Liver (tissue), 9 donors: Measurements from ENCODE around the gene PMM2. TPM values are rescaled to one million over a fixed set of nuclear protein-coding genes. Genes with fewer than 3 reads are reported as not detected.
"Not testable (repeated sequence)": the region's sequence is repeated elsewhere in the genome, so short reads cannot be mapped to it uniquely, and the experiment has no call there.

ENCODE experiments used
- DNase-seq: peaks from one replicate; pipeline ENCODE4 v3.0.0-alpha.2; 2017; ENCODE audit warnings: low spot score
- H3K27ac ChIP-seq, 2 donors: one replicate each; pipeline ENCODE4 v1.7.0; 2013; ENCODE audit warnings: inconsistent platforms in 2 of 2, low read length in 2 of 2, control low read depth in 1 of 2, low read depth in 1 of 2, mild to moderate bottlenecking in 1 of 2
- H3K27me3 ChIP-seq, 4 donors: one replicate each; pipeline versions ENCODE4 v1.6.1 to v1.7.0; 2013; ENCODE audit warnings: low read length in 3 of 4, inconsistent platforms in 1 of 4, mild to moderate bottlenecking in 1 of 4, moderate library complexity in 1 of 4; ENCODE audit not compliant: control insufficient read depth in 4 of 4, insufficient read depth in 4 of 4
- H3K36me3 ChIP-seq, 4 donors: one replicate each; pipeline versions ENCODE4 v1.6.1 to v1.7.0; 2013; ENCODE audit warnings: low read length in 3 of 4, mild to moderate bottlenecking in 3 of 4, low read depth in 1 of 4, moderate library complexity in 1 of 4; ENCODE audit not compliant: control insufficient read depth in 4 of 4, insufficient read depth in 3 of 4
- H3K4me1 ChIP-seq, 4 donors: one replicate each; pipeline versions ENCODE4 v1.6.1 to v1.7.0; 2013; ENCODE audit warnings: low read length in 3 of 4, mild to moderate bottlenecking in 3 of 4, moderate library complexity in 1 of 4; ENCODE audit not compliant: control insufficient read depth in 4 of 4, insufficient read depth in 4 of 4
- H3K4me3 ChIP-seq, 3 donors: one replicate each; pipeline versions ENCODE4 v1.6.1 to v1.7.0; 2013; ENCODE audit warnings: low read length in 3 of 3, control low read depth in 1 of 3, low read depth in 1 of 3, mild to moderate bottlenecking in 1 of 3
- H3K9ac ChIP-seq, 2 donors: one replicate each; pipeline ENCODE4 v1.7.0; 2013; ENCODE audit warnings: low read length in 2 of 2, mild to moderate bottlenecking in 2 of 2, moderate library complexity in 2 of 2, control low read depth in 1 of 2, low read depth in 1 of 2
- H3K9me3 ChIP-seq, 4 donors: one replicate each; pipeline versions ENCODE4 v1.6.1 to v1.7.0; 2013; ENCODE audit warnings: low read length in 3 of 4; ENCODE audit not compliant: control insufficient read depth in 4 of 4
- ATF3 ChIP-seq: IDR thresholded peaks from 2 replicates; pipeline ENCODE4 v1.6.1; 2016; ENCODE audit warnings: antibody characterized with exemption
- CTCF ChIP-seq: fragments of 150-350 bp; IDR thresholded peaks from 2 replicates; pipeline ENCODE4 v1.5.1; 2017; ENCODE audit warnings: improper control_type of control experiment, low read depth, low read length; ENCODE audit not compliant: missing input control
- EGR1 ChIP-seq, 2 donors: IDR thresholded peaks; 2 replicates each; pipeline ENCODE4 v1.6.1; 2016 to 2018; ENCODE audit warnings: antibody characterized with exemption in 2 of 2, low read depth in 2 of 2
- FOXA1 ChIP-seq: IDR thresholded peaks from 2 replicates; pipeline ENCODE4 v1.6.1; 2016; ENCODE audit warnings: antibody characterized with exemption
- FOXA2 ChIP-seq: IDR thresholded peaks from 2 replicates; pipeline ENCODE4 v1.6.1; 2016; ENCODE audit warnings: antibody characterized with exemption
- GABPA ChIP-seq, 2 donors: IDR thresholded peaks in 1 of 2; conservative IDR thresholded peaks in 1 of 2; 2 replicates each; pipeline ENCODE4 v1.6.1; 2016; ENCODE audit warnings: antibody characterized with exemption in 2 of 2, mild to moderate bottlenecking in 1 of 2, moderate library complexity in 1 of 2
- HNF4A ChIP-seq, 2 donors: conservative IDR thresholded peaks; 2 replicates each; pipeline ENCODE4 v1.6.1; 2016; ENCODE audit warnings: antibody characterized with exemption in 2 of 2, mild to moderate bottlenecking in 2 of 2
- HNF4G ChIP-seq: IDR thresholded peaks from 2 replicates; pipeline ENCODE4 v1.6.1; 2016; ENCODE audit warnings: antibody characterized with exemption
- JUND ChIP-seq, 2 donors: IDR thresholded peaks; 2 replicates each; pipeline ENCODE4 v1.6.1; 2016; ENCODE audit warnings: antibody characterized with exemption in 2 of 2
- NR2F2 ChIP-seq: IDR thresholded peaks from 2 replicates; pipeline ENCODE4 v1.6.1; 2016; ENCODE audit warnings: antibody characterized with exemption
- RAD21 ChIP-seq, 2 donors: IDR thresholded peaks; 2 replicates each; pipeline ENCODE4 v1.6.1; 2016; ENCODE audit warnings: antibody characterized with exemption in 2 of 2, mild to moderate bottlenecking in 2 of 2
- REST ChIP-seq: IDR thresholded peaks from 2 replicates; pipeline ENCODE4 v1.6.1; 2016; ENCODE audit warnings: antibody characterized with exemption, mild to moderate bottlenecking
- RXRA ChIP-seq, 2 donors: IDR thresholded peaks; 2 replicates each; pipeline ENCODE4 v1.6.1; 2017 to 2018; ENCODE audit warnings: antibody characterized with exemption in 2 of 2, mild to moderate bottlenecking in 1 of 2
- SP1 ChIP-seq: IDR thresholded peaks from 2 replicates; pipeline ENCODE4 v1.6.1; 2018; ENCODE audit warnings: antibody characterized with exemption, mild to moderate bottlenecking
- TAF1 ChIP-seq: conservative IDR thresholded peaks from 2 replicates; pipeline ENCODE4 v1.6.1; 2016; ENCODE audit warnings: antibody characterized with exemption, mild to moderate bottlenecking
- YY1 ChIP-seq: IDR thresholded peaks from 2 replicates; pipeline ENCODE4 v1.6.1; 2016; ENCODE audit warnings: antibody characterized with exemption, mild to moderate bottlenecking
- WGBS: extraction: QIAGEN DNeasy Blood & Tissue Kit; methylation state at CpG from one replicate; pipeline ENCODE4 v1.1.7; 2013; 5-methylcytosine and 5-hydroxymethylcytosine counted together
- polyA plus RNA-seq, 2 donors: library from polyadenylated mRNA; stranded (reverse) in 1 of 2; unstranded in 1 of 2; fragments of 200-250 nt in 1 of 2; fragments of >200 nt in 1 of 2; fragmentation: Nextera tagmentation in 1 of 2; extraction: Ambion mirVana in 1 of 2; gene quantifications; one replicate each; pipeline versions ENCODE4 v1.2.1 to v1.2.3, GENCODE V29; 2013 to 2015
- total RNA-seq, 2 donors: library from RNA; depleted of rRNA; stranded (reverse); fragments of >200 nt; gene quantifications; one replicate each; pipeline ENCODE4 v1.2.3, GENCODE V29; 2014
- TF ChIP-seq, protein P1 (sequence below): IDR thresholded peaks from 2 replicates; pipeline ENCODE4 v1.6.1; 2016; ENCODE audit warnings: antibody characterized with exemption
- TF ChIP-seq, protein P2 (sequence below): IDR thresholded peaks from 2 replicates; pipeline ENCODE4 v1.6.1; 2016; ENCODE audit warnings: antibody characterized with exemption
- donor health status: healthy.
- donor health status: healthy.
- donor health status: healthy.
- donor health status: healthy.
- donor health status: healthy.

Gene PMM2
- total RNA-seq (10 to 100 TPM in 1 of 2 donors, 1 to 10 TPM in 1; 6.8 to 38.9 TPM), polyA plus RNA-seq (10 to 100 TPM; 22.0 to 38.0 TPM)

DNA sequence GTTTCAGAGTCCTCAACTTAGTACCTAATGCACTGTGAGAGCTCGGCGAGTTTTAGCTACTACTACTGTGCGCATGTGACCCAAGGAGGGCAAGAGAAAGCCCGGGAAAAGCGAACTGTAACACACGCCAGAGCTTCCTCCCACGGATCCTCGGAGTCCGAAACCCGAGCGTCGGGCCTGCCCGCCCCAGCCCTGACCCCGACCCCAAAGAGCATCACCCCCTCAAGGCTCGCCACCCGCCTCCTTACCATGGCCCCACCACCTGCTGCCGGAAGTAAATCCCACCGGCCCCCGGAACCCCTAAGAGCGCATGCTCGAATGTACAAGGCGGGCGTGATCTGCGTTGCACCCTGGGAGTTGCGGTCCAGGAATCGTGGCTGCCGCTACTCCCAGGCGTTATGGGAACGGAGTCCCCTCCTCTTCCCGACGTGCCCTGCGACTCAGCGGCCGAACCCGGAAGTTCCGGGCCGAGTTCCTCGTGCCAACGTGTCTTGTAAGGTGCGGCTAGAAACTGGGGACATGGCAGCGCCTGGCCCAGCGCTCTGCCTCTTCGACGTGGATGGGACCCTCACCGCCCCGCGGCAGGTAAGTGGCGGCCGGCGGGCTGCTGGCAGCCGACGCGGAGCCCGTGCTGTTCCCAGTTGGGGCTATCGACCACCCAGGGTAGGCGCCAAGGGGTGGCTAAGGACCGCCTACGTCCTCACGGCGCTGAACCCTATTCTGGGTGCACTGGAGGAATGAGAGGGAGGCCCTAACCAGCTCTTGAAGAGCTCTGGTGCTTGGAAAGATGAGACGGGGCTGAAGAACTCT, at the start of gene PMM2, which contains the start of gene TMEM186:
Gene PMM2, plus strand, starts transcription at position 476 of the 810 bp plus-strand sequence. Its CDS starts 44 bp downstream, at position 520.
Gene TMEM186, minus strand, starts transcription at position 276 of the 810 bp plus-strand sequence. Its CDS starts 25 bp downstream, at position 251.
- under 1% methylated on average over 61 of the region's 61 CpGs for WGBS
- Histone ChIP-seq H3K4me3 (peak within 1 kb of the TSS; percentile 57 to 100 (median 100)), H3K9ac (peak within 1 kb of the TSS; percentile 99 to 100), H3K27ac (peak within 1 kb of the TSS; percentile 96), H3K4me1 (peaks cover 5 to 70% (median 43%) of the 10 kb centered on the region in 4 donors), H3K27me3 (no peaks in the 10 kb centered on the region), H3K9me3 (no peaks in the 10 kb centered on the region), H3K36me3 (peaks cover 0 to 7% (median 2%) of the 10 kb centered on the region in 4 donors)
- DNase-seq, result peak; percentile 90
- TF ChIP-seq FOXA2 (no peak), YY1 (peak; percentile 89), JUND (IDR thresholded peaks at IDR 0.05) (no peak), GABPA (IDR thresholded peaks at IDR 0.05 in 1 of 2, conservative IDR thresholded peaks at IDR 0.05 in 1 of 2) (peak; percentile 78 to 97), RXRA (IDR thresholded peaks at IDR 0.05) (peak; percentile 61 to 66), RAD21 (IDR thresholded peaks at IDR 0.05) (peak; percentile 41 to 62), HNF4G (no peak), REST (peak; percentile 56), HNF4A (conservative IDR thresholded peaks at IDR 0.05) (peak; percentile 43 to 45), FOXA1 (peak; percentile 42), TAF1 (no peak), EGR1 (IDR thresholded peaks at IDR 0.05; ENCODE audit: low read depth in 2 of 2) (peak in 1 of 2 donors; percentile 70), SP1 (peak; percentile 57), ATF3 (no peak), NR2F2 (peak; percentile 73), CTCF (peak; percentile 18)
- TF ChIP-seq, protein P1, sequence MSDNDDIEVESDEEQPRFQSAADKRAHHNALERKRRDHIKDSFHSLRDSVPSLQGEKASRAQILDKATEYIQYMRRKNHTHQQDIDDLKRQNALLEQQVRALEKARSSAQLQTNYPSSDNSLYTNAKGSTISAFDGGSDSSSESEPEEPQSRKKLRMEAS, result peak; percentile 99
- TF ChIP-seq, protein P2, sequence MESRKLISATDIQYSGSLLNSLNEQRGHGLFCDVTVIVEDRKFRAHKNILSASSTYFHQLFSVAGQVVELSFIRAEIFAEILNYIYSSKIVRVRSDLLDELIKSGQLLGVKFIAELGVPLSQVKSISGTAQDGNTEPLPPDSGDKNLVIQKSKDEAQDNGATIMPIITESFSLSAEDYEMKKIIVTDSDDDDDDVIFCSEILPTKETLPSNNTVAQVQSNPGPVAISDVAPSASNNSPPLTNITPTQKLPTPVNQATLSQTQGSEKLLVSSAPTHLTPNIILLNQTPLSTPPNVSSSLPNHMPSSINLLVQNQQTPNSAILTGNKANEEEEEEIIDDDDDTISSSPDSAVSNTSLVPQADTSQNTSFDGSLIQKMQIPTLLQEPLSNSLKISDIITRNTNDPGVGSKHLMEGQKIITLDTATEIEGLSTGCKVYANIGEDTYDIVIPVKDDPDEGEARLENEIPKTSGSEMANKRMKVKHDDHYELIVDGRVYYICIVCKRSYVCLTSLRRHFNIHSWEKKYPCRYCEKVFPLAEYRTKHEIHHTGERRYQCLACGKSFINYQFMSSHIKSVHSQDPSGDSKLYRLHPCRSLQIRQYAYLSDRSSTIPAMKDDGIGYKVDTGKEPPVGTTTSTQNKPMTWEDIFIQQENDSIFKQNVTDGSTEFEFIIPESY, result peak; percentile 93

DNA sequence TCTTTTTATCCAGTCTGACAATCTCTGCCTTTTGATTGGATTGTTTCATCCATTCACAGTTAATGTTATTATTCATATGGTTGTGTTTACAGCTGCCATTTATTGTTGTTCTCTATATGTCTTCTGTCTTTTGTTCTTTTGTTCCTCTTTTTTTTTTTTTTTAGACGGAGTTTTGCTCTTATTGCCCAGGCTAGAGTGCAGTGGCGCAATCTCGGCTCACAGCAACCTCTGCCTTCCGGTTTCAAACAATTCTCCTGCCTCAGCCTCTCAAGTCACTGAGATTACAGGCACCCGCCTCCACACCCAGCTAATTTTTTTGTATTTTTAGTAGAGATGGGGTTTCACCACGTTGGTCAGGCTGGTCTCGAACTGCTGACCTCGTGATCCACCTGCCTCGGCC, 48.7 kb upstream of the PMM2 start:
- not testable (repeated sequence) for H3K4me3 ChIP-seq, H3K4me1 ChIP-seq, H3K9me3 ChIP-seq, H3K27ac ChIP-seq, H3K27me3 ChIP-seq, DNase-seq, H3K9ac ChIP-seq
- WGBS, result 91% methylated on average over 9 of the region's 9 CpGs
- H3K36me3 ChIP-seq, result peaks cover 5 to 33% (median 23%) of the 10 kb centered on the region in 4 donors
